GM18520 (cell line): ENCODE measurements around the gene MRPL14.

Source experiments
- ATAC-seq: cut with Tn5 transposase; IDR thresholded peaks from one replicate; pipeline ENCODE4 v1.9.1; 2021; ENCODE audit not compliant: unreplicated experiment

MRPL14 gene

DNA sequence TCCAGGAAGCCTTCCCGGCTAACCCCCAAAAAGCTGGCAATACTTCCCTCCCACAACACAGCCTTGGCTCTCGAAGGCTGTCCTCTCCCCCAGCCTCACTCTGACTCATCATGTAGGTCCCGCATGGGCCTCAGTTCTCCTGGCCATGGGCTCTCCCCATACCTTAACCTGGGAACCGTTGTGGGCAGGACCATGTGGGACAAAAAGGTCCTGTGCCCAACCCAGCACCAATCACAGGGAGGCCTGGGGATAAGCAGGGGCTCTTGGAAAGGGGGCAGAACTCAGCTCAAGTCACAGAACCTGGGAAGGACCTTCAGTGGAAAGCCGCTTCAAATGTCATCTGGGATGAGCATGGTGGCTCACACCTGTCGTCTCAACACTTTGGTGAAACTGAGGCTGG lies 45.5 kb downstream of the MRPL14 start:
- no peak for ATAC-seq

DNA sequence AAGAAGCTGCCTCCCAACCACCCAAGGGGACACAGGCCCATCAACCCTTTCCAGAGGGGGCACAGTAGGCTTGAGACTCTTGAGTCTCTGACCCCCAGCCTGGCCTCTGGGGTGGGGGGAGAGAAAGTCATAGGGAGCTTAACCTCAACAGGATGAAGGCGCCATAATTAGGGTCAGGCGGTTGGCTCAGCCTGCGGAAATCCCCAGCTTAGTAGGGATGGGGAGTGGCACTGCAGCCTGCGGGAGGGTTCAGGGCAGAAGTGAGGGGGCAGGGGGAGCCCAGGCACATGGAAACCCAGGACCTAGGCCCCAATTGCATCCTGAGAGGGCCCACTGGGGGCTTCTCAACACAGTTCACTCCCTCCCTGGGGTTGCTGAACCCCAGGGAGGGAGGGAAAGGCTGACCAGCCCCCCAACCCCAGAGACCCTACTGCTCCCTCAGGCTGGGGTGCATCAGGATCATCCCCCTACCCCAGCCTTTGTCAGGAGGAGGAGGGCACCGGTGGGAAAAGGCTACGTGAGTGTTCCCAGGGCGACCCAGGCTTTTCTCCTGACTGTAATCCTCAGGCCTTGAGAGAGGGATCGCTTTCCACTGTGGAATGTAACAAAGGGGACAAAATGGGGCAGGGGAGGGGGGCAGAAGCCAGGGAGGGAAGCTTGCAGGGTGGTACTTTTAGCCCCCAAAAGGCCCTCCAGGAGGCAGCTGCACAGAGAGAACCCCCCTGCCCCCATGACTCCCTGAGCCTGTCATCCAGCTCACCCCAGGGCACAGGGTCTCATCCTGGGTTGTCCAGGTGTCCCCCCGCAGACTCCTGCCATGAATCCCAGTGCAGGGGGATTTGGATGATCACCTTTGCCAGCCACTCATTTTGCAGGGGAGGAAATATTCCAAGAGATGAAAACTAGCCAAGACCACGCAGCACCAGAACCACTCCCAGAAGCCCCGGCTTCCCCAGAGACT lies 46.4 kb downstream of the MRPL14 start:
- ATAC-seq: no peak

DNA sequence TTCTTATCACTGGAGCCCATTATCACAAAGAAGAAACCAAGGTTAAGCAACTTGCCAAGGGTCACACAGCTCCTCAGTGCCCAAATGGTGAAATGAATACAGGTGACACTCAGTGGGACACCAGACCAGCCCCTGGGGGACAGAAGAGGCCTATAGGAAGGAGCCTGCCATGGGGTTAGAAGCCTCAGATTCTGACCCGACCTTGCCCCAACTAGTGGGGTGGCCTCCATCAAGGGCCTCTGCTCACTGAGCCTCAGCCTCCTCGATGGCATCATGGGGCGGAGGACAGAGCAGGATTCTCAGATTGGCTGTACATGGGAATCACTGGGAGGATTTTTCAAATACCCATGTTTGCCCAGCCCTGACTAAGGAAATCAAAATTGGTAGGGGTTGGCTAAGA lies 47.6 kb downstream of the MRPL14 start:
- no peak for ATAC-seq

DNA sequence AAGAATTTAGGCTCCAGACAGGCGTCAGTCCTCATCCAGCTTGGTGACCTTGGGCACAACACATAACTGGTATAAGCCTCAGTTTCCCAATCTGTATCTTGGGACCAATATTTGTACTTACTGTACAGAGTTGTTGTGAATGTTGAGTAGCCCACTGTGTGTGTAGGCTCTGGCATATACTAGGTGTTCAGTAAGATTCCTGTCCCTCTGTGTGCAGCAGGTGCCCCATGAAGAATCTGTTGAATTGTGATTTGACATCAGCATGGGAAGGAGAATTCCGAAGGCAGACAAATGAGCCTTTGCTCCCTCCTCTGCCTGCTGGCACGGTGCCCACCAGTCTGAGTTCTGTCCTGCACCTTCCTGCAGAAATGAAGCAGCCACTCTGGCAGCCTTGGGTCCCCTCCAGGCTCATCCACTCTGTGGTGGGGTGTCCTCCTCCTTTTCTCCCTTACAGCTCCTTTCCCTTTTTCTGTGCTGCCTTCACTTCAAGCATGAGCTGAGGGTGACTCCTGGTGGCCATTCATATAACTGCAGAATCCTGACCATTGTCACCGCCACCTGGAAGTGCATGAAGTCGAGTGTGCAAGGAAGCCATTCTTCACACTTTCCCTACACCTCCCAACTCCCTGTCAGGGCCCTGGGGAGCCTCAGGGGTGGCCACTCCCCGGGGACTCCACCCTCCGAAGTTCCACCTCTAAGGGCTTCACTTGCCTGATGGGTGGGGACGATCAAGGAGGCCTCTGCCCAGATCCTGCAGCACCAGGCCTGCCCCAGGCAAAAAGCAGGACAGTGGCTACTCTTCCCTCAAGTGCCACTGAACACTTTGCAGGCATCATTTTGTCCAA lies 48.2 kb downstream of the MRPL14 start:
- no peak for ATAC-seq

DNA sequence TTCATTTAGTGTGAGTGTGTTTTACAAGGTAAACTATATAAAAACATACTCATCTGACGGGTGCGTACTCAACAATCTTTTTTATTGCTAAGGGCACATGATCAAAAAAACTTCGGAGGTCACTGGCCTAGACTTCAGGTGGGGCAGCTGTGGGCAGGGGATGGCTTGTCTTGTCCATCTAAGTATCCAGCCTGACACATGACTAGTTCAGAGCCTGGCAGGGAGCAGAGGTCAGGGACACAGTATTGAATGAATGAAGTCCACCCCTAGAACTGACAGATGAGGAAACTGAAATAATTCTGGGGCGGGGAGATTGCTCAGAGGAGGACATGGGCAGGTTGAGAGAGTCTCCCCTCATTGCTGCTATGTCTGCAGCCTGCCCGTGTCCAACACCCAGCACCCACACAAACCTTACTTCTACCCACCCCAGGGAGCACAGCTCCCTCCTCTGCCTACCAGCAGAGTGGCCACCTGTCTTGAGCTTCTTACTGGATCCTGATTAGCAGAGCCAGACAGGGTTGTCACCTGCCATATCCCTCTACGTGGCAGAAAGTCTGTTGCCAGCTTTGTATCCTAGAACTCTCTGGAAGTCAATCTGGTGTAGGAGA lies 48.9 kb downstream of the MRPL14 start:
- ATAC-seq: no peak

DNA sequence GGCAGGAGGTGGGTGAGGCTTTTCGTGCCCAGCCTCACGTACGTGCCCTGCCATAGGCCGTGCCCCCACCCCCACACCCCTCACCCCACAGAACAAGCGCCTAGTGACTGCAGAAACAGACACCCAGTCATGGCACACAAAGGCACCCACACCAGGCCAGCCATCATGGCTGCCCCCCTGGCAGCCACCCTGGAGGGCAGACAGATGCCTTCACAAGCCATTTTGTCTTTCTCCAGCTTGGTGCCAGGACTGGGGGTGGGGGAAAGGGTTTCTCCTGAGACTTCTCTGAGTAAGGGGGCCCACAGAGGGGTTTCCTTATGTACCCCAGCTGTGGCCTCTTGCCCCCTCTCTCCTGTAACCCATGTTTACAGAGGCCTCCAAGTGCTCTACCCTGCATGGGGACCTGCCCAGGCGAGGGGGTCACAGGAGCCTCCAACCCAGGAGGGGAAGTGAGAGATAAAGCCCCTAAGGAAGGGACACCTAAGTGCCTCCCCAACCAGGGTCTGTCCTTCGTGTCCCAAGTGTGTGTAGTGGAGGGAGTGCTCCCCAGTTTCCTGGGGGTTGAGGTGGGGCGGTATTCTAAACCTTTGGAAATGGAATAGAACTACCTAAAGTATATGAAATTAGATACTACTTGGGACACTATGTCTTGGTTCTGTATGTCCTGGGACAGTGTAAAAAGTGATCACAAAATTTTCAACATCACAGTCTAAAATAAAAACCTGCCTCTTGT lies 49.9 kb downstream of the MRPL14 start:
- no peak for ATAC-seq

DNA sequence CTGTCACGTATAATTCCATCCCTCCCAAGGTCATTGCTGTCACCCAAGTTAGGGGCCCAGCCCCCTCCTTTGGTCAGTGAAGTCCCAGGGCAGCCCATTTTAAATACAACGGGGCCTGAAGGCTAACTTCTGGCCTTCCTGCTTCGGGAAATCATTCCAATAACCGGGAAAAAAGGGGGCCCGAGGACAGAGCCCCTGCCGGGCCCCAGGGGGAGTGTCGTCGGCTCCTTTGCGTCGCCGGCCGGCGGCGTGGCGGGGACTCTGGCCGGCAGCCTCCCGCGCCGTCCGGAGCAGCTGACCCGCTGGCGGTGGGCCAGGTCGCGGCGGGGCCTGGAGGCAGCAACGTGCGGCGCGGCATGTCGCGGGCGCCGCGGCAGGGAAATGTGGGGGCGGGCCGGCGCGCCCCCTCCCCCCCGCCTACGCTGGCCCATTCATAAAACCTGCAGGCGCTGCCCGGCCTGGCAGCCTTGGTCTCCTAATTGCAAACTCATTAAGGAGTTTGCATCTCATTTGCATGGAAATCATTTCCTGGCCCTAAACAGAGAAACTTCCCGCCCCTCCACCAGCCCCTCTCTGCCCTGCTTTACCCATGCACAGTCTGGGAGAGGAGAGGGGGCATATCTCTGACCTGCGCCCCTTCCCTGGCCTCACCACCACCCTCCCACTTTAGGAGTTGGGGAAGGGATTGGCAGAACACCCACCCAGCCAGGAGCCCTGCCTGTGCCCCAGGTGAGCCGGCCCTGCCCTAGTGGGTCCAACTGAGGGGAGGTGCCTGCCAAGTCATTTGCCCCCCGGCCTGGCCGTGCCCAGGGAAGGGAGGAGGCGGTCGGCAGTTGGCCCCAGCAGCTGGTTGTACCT lies 50.7 kb downstream of the MRPL14 start:
- peak; percentile 18 for ATAC-seq

DNA sequence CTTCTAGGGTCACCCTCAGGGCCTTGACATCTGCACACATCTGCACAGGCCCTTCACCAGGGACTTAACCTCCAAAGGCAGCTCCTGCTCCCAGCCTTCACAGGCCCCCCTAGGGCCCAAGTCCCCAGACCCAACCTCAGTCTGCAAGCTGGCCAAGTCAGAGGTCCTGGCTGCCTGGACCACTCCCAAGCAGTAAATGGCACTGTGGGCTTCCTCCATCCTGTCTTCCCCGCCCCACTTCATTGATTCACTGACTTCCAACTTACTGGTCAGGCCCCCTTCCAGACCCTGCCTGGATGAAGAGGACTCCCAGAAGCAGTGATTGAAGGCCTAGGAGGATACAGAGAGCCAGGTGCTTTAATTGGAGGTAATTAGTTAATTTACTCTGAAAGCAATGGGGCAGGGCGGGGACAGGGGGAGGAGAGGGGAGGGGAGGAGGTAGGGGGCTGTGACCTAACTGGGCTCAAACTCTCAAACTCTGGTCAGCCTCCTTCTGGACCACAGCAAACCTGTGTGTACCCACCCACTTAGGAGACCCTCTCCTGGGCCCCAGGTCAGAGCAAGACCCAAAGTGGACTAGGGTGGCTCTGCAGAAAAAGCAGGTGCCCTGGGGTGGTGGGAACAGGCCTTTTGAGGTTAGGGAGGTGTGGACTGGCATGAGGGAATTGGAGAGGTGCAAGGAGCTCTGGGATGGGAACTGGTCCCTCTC lies 51.5 kb downstream of the MRPL14 start:
- ATAC-seq: no peak

DNA sequence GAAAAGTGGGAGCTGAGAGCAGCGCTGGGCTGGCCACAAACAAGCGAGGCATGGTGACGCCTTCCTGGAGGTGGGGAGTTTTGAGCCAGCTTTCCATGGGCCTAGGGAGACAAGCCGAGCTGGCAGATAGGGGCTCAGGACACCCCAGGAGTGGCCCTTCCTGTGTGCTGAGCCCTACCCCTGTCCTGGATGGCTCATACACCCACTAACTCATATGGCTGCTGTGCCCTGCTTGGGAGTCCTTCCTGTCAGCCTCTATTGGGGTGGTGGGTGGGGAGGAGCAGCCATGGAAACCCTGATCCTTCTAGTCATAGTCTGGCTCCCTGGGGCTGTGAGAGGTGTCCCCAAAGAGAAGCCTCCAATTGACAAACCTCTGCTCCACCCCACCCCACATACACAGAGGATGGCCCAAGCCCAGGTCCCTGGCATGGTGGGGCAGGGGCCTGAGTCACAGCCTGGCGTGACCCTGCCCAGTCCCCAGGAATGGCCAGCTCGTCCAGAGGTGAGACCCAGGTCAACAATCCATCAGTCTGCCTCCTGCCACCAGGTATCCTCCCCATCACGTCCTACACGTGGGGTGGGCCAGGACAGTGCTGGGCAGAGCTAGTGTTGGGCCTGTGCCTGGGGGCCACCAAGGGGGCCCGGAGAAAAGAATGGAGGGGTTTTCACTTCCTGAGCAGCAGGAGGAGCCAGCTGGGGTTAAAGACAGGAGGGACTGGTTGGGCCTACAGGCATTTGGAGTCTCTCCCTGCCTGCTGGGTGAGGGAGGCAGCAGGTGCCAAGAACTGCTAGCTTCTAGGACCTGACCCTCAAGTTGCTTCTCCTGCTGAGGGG lies 52.2 kb downstream of the MRPL14 start:
- ATAC-seq: no peak

DNA sequence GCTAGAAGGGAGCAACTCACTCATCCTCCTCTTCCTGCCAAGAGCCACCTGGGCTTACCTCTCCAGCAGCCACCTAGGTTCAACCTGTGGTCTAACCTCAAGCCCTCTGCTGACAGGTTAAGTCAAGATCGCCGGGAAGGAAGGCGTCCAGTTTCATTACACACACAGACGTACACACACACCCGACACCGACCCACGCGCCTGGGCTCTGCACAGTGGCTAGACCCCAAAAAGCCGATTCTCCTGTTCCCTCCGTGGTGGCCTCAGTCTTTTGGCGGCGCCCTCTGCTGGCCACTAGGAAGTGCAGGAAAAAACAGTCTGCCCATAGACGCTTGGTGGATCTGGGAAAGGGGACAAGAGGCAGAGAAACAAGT lies 52.8 kb downstream of the MRPL14 start:
- no peak for ATAC-seq

DNA sequence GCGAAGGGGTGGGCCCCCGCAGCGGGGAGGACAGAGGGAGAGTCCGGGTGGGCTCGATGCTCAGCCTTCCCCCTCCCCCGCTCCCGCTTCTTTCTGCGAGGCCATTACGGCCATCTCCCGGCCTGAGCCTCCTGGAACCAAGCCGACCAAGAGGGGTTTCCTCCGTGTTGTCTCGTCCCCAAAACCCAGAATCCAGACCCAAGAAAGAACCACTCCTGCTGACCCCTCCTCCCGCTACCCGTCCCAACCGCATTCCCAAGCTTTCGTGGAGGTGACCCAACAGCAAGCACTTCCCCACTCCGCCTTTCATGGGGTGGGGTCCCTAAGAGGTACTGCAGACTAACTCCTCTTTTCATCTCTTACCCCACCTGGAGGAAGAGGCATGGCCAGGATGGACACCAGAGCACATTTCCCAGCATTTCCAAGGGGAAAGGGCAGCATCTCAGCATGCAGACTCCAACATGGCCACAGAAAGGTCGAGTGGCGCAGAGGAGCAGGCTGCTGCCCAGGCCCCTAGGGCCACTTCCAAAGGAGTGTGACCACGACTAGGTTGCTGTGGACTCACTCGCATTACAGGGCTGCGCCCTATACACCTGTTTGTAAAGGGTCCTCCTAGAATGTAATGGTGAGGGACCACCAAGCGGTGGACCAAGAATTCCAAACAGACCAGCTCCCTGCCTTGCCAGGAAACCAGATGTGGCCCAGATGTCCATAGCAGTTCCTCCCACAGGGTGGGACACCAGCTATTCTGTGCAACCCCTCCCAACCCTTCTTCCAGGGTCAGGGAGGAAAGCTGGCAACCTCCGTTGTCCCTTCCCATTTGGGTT lies 53.4 kb downstream of the MRPL14 start:
- ATAC-seq: no peak

DNA sequence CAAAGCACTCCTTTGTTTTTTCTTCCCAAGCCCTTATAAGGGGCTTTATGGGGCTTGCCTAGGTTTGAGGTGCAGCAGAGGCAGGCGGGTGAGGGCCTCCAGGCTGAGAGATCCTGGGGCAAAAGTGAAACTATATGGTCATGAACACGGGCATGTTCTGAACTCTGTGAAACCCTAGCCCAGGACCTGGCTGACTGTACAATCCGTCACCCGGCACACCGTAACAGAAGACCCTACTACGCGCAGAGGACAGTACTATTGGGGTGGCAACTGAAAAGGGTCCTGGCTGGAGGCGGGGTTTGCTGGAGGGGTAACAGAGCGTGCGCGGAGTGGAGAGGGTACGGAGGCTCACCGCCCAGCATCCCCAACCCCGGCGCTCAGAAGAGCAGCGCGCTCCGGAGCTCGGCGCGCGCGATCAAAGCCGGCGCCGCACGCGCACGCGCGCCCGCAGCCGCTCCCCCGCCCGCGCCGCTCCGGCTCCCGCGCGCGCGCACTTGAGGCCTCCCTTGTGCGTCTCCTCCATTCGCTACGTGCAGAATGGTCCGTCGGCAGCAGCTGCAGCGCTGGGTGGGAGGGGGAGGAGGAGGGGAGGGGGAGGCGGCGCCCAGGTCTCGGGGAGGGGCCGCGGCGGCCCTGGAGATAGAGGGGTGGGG lies 54.2 kb downstream of the MRPL14 start:
- ATAC-seq: peak; percentile 39

DNA sequence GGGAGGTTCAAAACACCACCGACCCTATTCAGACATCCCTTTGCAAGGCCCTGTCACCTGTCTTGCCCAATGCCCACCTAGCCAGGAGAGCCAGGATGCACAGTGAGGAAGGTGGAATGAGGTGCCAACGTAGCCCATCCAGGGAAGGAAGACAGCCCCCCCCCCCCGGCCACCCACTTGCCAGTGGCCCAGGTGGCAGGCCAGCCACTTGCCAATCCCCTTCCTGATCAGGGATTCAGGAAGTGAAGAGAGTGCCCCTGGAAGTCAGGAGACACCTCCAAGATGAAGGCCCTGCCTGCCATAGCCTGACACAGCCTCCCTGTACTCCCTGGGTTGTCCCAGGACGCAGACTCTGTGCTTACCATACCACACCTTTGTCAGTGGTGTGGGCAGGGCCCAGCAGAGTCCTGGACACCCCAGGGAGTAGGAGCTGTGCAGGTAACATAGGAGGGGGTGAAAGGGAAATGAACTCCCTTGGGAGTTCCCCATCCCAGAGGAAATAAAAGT lies 54.7 kb downstream of the MRPL14 start:
- no peak for ATAC-seq

DNA sequence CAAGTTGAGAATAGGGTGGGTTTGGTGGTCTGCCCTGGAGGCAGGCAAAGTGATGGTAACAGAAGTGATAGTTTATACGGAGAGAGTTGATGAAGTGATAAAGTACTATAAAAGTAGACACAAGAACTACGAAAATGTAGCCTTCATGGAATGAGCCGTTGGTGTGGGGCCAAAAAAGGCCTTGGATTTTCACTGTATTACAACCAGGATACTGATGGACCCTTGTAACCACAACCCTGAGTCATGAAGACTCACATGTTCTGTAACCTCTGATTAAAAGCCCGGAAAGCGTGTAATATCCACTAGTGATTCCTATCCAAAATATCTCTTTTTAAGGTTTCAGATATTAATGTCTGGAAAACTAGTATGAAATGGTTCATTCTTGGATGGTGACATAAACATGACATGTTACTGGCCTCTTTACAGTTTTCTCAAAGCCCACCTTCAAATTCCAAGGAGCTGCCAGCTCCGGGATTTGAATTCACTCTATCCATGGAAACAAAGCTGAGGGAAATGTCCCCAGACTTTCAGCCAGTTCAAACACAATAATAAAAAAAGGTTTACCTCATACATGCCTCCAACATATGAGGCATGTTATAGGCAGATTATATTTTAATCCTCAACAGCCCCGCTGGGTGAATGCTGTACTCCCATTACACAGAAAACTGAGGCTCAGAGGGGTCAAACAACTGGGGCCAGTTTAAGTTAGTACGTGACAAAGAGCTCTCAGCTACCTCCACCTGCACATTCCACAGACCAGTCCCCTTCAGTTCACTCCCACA lies 55.4 kb downstream of the MRPL14 start:
- ATAC-seq: no peak

DNA sequence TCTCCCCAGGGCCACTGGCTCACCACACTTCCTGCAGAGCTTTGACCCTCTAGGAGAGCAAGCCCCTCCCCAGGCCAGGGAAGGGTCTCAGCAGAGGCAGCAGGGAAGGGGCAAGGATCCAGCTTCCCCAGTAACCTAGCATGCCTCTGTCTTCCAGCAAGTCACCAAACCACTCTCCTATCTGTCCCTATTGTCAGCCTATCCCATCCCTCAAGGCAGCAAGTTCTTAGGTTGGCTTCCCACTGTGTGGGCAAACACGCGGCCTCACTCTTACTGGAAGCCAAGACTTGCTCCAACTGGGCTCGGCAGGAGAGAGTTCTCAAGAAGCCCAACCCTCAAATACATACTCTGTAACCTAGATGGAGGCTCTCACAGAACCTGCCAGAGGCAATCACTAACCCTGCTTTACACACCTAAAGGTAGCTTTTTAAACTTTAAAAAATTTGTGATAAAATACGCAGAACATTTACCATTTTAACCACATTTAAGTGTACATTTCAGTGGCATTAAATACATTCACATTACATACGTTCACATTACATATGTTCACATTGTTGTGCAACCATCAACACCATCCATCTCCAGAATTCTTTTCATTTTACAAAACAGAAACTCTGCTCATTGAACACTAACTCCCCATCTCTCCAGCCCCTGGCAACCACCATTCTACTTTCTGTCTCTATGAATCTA lies 58.5 kb downstream of the MRPL14 start:
- ATAC-seq: no peak
